ENCODE data around the gene TCN2. TPM values are rescaled to one million over a fixed set of nuclear protein-coding genes. Genes with fewer than 3 reads are reported as not detected.

Gene TCN2
- total RNA-seq, 1 donor from 2014 or later = 33.9 TPM

- H3K4me3 Mint-ChIP-seq = no peak overlapping the region
- H3K9ac ChIP-seq = no peak overlapping the region
- H3K27ac Mint-ChIP-seq = no peak overlapping the region
- H3F3A ChIP-seq (ENCODE audit: low read depth) = no peaks in the 10 kb centered on the region
- no peaks in the 10 kb centered on the region for H3K36me3 ChIP-seq
- DNase-seq (ENCODE audit: low spot score) = no peak
- no peak overlapping the region for H3K27ac ChIP-seq
- no peaks in the 10 kb centered on the region for H3K9me3 ChIP-seq (ENCODE audit: low read depth)
- H3K79me2 ChIP-seq (ENCODE audit: low read depth) = peaks cover 5% of the 10 kb centered on the region
- no peak overlapping the region for H3K4me2 ChIP-seq
- peaks cover 25% of the 10 kb centered on the region for H3K27me3 ChIP-seq
- no peaks in the 10 kb centered on the region for H3K4me1 ChIP-seq
- H3K27me3 Mint-ChIP-seq (ENCODE audit: insufficient read depth, low read depth) = no peaks in the 10 kb centered on the region
- H3K36me3 Mint-ChIP-seq = no peaks in the 10 kb centered on the region
- no peaks in the 10 kb centered on the region for H3K4me1 Mint-ChIP-seq
- H3K9me3 Mint-ChIP-seq = no peaks in the 10 kb centered on the region
- no peak for TF ChIP-seq EZH2 (IDR thresholded peaks at IDR 0.05)
- TF ChIP-seq CTCF (IDR thresholded peaks at IDR 0.05) = no peak
- TF ChIP-seq EZH2phosphoT487 (IDR thresholded peaks at IDR 0.05) = no peak
- H4K20me1 ChIP-seq (ENCODE audit: low read depth) = peaks cover 2% of the 10 kb centered on the region
- H3K4me3 ChIP-seq = no peak overlapping the region
- no peak overlapping the region for H2AFZ ChIP-seq (replicated peaks)
Observed at GRCh38 chr22:30596199-30596598, 10.8 kb upstream of the TCN2 start.

GRCh38 chr22:30596886-30597285 is 10.1 kb upstream of the TCN2 start:
- no peaks in the 10 kb centered on the region for H3K36me3 Mint-ChIP-seq
- Histone ChIP-seq H3K9me3 (ENCODE audit: low read depth) (no peaks in the 10 kb centered on the region), H4K20me1 (ENCODE audit: low read depth) (no peaks in the 10 kb centered on the region), H3K4me3 (no peak overlapping the region), H3K27me3 (peaks cover 25% of the 10 kb centered on the region), H3K9ac (no peak overlapping the region), H3K27ac (no peak overlapping the region), H3K36me3 (no peaks in the 10 kb centered on the region), H3F3A (ENCODE audit: low read depth) (no peaks in the 10 kb centered on the region), H3K4me2 (no peak overlapping the region), H2AFZ (replicated peaks) (no peak overlapping the region), H3K79me2 (ENCODE audit: low read depth) (no peaks in the 10 kb centered on the region), H3K4me1 (no peaks in the 10 kb centered on the region)
- H3K27ac Mint-ChIP-seq = no peak overlapping the region
- peaks cover under 1% of the 10 kb centered on the region for H3K27me3 Mint-ChIP-seq (ENCODE audit: insufficient read depth, low read depth)
- no peak for TF ChIP-seq EZH2phosphoT487 (IDR thresholded peaks at IDR 0.05)
- TF ChIP-seq CTCF (IDR thresholded peaks at IDR 0.05) = no peak
- TF ChIP-seq EZH2 (IDR thresholded peaks at IDR 0.05) = no peak
- no peak for DNase-seq (ENCODE audit: low spot score)
- no peaks in the 10 kb centered on the region for H3K9me3 Mint-ChIP-seq
- no peak overlapping the region for H3K4me3 Mint-ChIP-seq
- H3K4me1 Mint-ChIP-seq = peaks cover under 1% of the 10 kb centered on the region

- Mint-ChIP-seq H3K27ac (no peak overlapping the region), H3K4me3 (no peak overlapping the region), H3K4me1 (peaks cover 7% of the 10 kb centered on the region), H3K27me3 (ENCODE audit: insufficient read depth, low read depth) (peaks cover 3% of the 10 kb centered on the region), H3K9me3 (no peaks in the 10 kb centered on the region), H3K36me3 (no peaks in the 10 kb centered on the region)
- Histone ChIP-seq H3K27ac (no peak overlapping the region), H3K9me3 (ENCODE audit: low read depth) (no peaks in the 10 kb centered on the region), H3K4me1 (no peaks in the 10 kb centered on the region), H3K4me3 (no peak overlapping the region), H4K20me1 (ENCODE audit: low read depth) (no peaks in the 10 kb centered on the region), H3K36me3 (no peaks in the 10 kb centered on the region), H2AFZ (replicated peaks) (no peak overlapping the region), H3K79me2 (ENCODE audit: low read depth) (no peaks in the 10 kb centered on the region), H3F3A (ENCODE audit: low read depth) (no peaks in the 10 kb centered on the region), H3K4me2 (no peak overlapping the region), H3K27me3 (peaks cover 7% of the 10 kb centered on the region), H3K9ac (no peak overlapping the region)
- TF ChIP-seq EZH2 (IDR thresholded peaks at IDR 0.05) (no peak), EZH2phosphoT487 (IDR thresholded peaks at IDR 0.05) (no peak), CTCF (IDR thresholded peaks at IDR 0.05) (no peak)
- no peak for DNase-seq (ENCODE audit: low spot score)
Observed at GRCh38 chr22:30598986-30599385, 8.0 kb upstream of the TCN2 start.

All from neural progenitor cell (in vitro differentiated cells).